ENCODE results near the gene MS4A18.

MS4A18 gene

DNA sequence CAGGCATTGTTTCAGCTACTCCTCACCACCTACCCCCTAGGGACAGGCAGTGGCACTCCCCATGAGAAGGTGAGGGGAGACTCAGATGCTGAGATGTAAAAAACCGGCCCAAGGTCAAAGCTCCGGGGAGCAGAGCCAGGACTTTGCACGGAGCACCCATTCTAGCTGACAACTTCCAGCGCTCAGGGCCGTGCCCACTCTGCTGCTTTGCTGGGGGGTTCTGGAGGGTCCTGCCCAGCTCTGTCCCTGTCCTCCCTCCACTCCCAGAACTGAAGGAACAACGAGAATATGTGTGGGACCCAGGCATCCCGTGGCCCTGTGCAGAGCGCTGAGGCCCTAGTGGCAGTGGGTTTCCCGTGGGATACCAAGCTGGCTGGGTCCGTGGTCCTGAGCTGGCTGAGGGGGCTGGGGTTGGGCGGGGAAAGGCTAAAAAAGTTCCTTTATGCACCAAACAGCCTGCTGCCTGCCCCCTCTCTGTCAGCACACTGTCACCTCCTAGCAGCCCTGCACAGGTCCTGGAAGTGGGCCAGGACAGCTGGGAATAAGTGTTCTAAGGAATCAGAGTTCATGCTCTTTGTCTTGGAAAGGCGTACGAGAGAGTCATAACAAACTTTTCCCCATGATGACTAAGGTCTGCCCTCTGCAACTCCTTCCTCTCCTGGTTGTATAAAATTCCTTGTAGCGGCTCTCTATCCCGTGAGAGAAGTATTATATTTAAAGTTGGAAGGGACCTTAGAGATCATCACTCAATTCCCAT, 62.5 kb downstream of the MS4A18 start:
- no peak for DNase-seq (ENCODE audit: low read depth in 2 of 2)

- DNase-seq (ENCODE audit: low read depth in 2 of 2): no peak
These were observed 64.0 kb downstream of the MS4A18 start for GRCh38 chr11:60788401-60789125.

DNA sequence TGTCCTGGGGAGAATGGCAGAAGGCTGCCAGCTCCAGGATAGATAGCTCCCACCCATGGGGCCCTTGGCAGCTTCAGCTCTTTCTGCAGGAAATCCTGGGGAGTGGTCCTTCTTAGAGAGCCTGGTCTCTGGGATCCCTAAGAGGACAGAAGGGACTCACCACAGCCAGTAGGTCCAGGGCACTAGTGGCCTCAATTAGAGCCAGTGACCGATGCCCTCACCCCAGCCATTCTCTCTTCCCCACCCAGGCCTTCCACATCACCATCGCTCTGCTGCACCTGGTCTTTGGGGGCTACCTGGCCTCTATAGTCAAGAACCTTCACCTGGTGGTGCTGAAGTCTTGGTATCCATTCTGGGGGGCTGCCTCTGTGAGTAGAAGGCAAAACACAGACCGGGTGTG, 66.2 kb downstream of the MS4A18 start:
- no peak for DNase-seq (ENCODE audit: low read depth in 2 of 2)

GRCh38 chr11:60791153-60791933, 66.8 kb downstream of the MS4A18 start:
- DNase-seq (ENCODE audit: low read depth in 2 of 2): no peak

DNA sequence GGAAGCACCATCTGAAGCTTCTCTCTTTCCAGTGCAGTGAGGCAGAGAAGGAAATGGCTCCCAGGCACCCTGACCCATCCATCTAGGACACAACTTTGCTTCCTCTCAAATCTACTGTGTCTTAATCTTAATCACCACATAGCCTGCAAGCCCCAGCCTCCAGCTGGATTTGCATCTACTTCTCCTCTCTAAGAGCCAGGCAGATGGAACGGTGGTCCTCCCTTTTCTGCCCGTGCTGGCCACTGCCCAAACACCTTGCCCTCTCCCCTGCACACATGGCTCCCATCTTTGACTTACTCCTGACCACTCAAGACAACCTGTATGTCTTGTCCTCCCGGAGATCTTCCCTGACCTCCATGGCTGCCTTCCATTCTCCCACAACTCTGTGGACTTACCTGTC, 68.0 kb downstream of the MS4A18 start:
- DNase-seq (ENCODE audit: low read depth in 2 of 2): no peak
